ENCODE data around the gene NEGR1. TPM values are rescaled to one million over a fixed set of nuclear protein-coding genes. Genes with fewer than 3 reads are reported as not detected.

The NEGR1 gene
- polyA plus RNA-seq, 1 donor from 2014 or later = 47.4 TPM

GRCh38 chr1:72218141-72218739 is 64.1 kb downstream of the NEGR1 start:
- Histone ChIP-seq H2AFZ (ENCODE audit: low read depth, low read length) (no peak overlapping the region), H3K36me3 (ENCODE audit: insufficient read depth, low read length) (no peaks in the 10 kb centered on the region), H3K4me2 (ENCODE audit: low read length) (no peak overlapping the region), H3K9me3 (ENCODE audit: low read length) (no peaks in the 10 kb centered on the region), H3K9me2 (ENCODE audit: insufficient read depth, low read length) (no peaks in the 10 kb centered on the region), H3K79me2 (replicated peaks; ENCODE audit: insufficient read depth, low read length) (no peaks in the 10 kb centered on the region), H3K27me3 (ENCODE audit: insufficient read depth, low read depth, low read length) (no peaks in the 10 kb centered on the region), H3K9ac (ENCODE audit: low read length) (no peak overlapping the region), H3K4me3 (ENCODE audit: low read length) (no peak overlapping the region), H4K20me1 (ENCODE audit: insufficient read depth) (no peaks in the 10 kb centered on the region), H3F3A (ENCODE audit: insufficient read depth, low read length, poor library complexity, severe bottlenecking) (no peaks in the 10 kb centered on the region), H3K27ac (ENCODE audit: low read length) (no peak overlapping the region)
- TF ChIP-seq EP300 (conservative IDR thresholded peaks at IDR 0.05; ENCODE audit: poor library complexity, severe bottlenecking) = no peak
- TF ChIP-seq, protein P1, sequence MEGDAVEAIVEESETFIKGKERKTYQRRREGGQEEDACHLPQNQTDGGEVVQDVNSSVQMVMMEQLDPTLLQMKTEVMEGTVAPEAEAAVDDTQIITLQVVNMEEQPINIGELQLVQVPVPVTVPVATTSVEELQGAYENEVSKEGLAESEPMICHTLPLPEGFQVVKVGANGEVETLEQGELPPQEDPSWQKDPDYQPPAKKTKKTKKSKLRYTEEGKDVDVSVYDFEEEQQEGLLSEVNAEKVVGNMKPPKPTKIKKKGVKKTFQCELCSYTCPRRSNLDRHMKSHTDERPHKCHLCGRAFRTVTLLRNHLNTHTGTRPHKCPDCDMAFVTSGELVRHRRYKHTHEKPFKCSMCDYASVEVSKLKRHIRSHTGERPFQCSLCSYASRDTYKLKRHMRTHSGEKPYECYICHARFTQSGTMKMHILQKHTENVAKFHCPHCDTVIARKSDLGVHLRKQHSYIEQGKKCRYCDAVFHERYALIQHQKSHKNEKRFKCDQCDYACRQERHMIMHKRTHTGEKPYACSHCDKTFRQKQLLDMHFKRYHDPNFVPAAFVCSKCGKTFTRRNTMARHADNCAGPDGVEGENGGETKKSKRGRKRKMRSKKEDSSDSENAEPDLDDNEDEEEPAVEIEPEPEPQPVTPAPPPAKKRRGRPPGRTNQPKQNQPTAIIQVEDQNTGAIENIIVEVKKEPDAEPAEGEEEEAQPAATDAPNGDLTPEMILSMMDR (IDR thresholded peaks at IDR 0.05; ENCODE audit: poor library complexity, severe bottlenecking) = no peak
- TF ChIP-seq SMC3 (conservative IDR thresholded peaks at IDR 0.05; ENCODE audit: poor library complexity) = no peak
- no peak for TF ChIP-seq RAD21 (conservative IDR thresholded peaks at IDR 0.05)
- no peak for TF ChIP-seq TAF1 (IDR thresholded peaks at IDR 0.05; ENCODE audit: low read depth)
- no peak for TF ChIP-seq POLR2AphosphoS5 (IDR thresholded peaks at IDR 0.05)
- TF ChIP-seq REST (IDR thresholded peaks at IDR 0.05; ENCODE audit: borderline replicate concordance) = no peak
- no peak for TF ChIP-seq MXI1 (conservative IDR thresholded peaks at IDR 0.05; ENCODE audit: poor library complexity, severe bottlenecking)

DNA sequence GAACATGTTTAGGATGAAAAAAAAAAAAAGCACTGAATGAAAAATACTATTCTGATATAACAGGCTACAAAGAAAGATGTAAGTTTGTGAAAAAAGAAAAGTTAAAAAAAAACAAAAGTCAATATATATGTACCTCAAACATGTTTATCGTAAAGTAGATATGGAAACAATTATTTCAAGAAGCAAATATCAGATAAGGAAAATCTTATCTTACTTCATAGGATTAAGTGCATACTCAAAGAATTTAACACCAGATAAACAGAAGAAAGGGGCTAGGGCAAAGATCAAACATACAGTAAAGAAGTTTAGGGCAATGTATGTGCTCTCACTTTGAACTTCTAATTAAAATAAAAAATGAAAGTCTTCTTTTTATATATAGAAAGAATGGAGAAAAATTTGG is 75.3 kb downstream of the NEGR1 start:
- Histone ChIP-seq H3K27ac (ENCODE audit: low read length) (no peak overlapping the region), H3K9ac (ENCODE audit: low read length) (no peak overlapping the region)

More for the DNA sequence above, 75.3 kb downstream of the NEGR1 start:
- H3K36me3 ChIP-seq (ENCODE audit: insufficient read depth, low read length) = no peaks in the 10 kb centered on the region
- no peaks in the 10 kb centered on the region for H3K79me2 ChIP-seq (replicated peaks; ENCODE audit: insufficient read depth, low read length)
- H3K9me3 ChIP-seq (ENCODE audit: low read length) = no peaks in the 10 kb centered on the region
- no peak for TF ChIP-seq RAD21 (conservative IDR thresholded peaks at IDR 0.05)
- TF ChIP-seq EZH2 (IDR thresholded peaks at IDR 0.05; ENCODE audit: borderline replicate concordance, insufficient read depth, low read length, poor library complexity, severe bottlenecking) = no peak
- TF ChIP-seq, protein P1 (IDR thresholded peaks at IDR 0.05; ENCODE audit: poor library complexity, severe bottlenecking) = no peak
- TF ChIP-seq REST (IDR thresholded peaks at IDR 0.05; ENCODE audit: borderline replicate concordance) = no peak
- H3K4me2 ChIP-seq (ENCODE audit: low read length) = no peak overlapping the region
- H3K9me2 ChIP-seq (ENCODE audit: insufficient read depth, low read length) = no peaks in the 10 kb centered on the region
- H3K4me3 ChIP-seq (ENCODE audit: low read length) = no peak overlapping the region
- no peaks in the 10 kb centered on the region for H3K27me3 ChIP-seq (ENCODE audit: insufficient read depth, low read depth, low read length)
- H4K20me1 ChIP-seq (ENCODE audit: insufficient read depth) = no peaks in the 10 kb centered on the region
- no peak overlapping the region for H2AFZ ChIP-seq (ENCODE audit: low read depth, low read length)
- H3F3A ChIP-seq (ENCODE audit: insufficient read depth, low read length, poor library complexity, severe bottlenecking) = no peaks in the 10 kb centered on the region
